ENCODE data around the gene ANKK1.

Gene ANKK1

GRCh38 chr11:113382121-113382520 lies 5.5 kb upstream of the ANKK1 start:
- no peak for DNase-seq

DNA sequence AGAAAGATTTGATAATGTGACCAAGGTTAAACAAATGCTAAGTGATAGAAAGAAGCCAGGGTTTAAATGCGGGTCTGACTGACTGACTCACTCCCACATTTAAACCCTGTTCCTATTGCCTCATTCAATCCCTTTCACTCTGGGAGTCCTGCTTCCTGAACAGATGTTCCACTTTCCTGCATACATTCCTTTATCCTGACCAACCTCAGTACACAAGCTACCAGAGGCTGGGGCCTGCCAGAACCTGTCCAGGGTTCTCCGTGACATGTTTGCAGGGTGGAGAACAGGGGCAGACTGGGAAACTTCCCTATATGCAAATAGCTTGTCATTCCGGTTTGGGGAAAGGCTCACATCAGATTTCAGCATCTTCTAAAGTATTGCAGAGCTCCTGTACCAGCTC lies 3.0 kb upstream of the ANKK1 start:
- no peak for DNase-seq

DNA sequence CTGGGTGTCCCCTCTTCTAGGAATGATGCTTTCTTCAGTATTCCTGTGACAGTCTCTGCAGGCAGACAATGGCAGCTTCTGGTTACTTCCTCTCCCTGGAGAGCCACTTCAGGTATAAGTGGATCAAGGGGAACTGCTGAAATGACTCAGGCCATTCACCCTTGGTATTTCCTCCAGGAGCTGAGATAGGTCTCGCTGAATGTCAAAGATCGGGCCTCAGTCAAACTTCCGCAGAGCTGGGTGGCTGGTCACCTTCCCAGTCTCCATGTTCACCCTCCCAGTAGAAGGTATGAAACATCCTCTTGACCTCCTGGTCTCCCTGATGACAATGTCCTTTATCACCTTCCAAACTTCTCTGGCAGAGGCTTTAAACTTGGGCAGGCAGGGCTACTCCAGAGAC lies 1.8 kb upstream of the ANKK1 start:
- DNase-seq: no peak

GRCh38 chr11:113386866-113387265 lies 713 bp upstream of the ANKK1 start:
- no peak for DNase-seq

DNA sequence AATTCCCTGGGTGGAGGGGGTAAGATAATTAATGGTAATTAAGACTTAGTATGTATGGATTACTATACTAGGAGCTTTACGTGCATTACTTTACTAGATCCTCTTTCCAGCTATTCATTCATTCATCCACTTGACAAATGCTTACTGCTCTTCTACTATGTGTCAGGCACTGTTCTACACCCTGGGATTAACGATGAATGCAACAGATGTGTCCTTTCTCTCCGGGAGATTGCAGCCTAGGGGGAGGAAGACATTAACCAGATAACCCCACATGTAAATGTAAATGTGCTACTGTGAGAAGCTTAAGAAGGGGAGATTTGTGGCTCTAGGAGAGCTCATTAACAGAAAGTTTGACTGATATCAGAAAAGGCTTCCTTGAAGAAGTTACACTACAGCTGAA lies 1.7 kb downstream of the ANKK1 start:
- no peak for DNase-seq

DNA sequence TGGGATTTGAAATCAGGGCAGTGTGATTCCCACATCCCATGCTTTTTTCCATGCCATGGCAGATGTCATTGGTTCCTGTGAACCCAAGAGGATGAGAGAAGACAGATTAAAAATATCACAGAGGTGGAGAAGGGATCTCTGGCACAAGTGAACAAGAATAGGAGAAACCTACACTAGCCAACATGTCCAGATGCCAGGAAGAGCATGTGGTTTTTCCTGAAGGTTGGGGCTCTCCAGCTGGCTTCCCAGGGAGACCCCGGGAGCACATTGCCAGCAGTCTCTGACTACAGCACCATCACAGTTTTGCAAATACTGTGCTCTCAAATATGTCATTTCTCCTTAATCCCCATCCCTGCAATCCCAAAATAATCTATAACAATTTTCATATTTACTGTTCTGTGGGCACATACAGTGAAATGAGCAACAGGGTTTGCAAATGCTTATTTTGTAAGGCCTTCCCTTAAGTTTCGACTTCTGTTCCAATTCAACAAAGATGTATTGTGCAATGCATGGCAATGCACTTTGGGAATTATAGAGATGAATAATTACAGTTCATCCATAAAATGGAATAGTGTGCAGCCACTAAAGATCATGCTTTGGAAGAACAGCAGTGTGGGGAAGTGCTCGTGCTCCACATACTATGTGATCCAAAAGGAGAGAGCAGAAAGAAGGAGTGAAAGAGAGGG lies 4.8 kb downstream of the ANKK1 start:
- DNase-seq: no peak

DNA sequence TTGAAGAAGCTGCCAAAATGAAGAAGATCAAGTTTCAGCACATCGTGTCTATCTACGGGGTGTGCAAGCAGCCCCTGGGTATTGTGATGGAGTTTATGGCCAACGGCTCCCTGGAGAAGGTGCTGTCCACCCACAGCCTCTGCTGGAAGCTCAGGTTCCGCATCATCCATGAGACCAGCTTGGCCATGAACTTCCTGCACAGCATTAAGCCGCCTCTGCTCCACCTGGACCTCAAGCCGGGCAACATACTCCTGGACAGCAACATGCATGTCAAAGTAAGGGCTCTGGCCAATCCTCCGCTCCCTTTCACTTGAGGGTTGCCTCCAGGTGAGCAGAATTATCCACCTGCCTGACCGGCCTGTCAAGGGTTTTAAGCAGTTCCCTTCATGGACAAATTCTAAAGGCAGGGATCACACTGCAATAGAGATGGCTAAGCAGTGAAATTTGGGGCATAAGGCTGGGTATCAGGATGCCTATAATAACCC lies 6.0 kb downstream of the ANKK1 start:
- DNase-seq: no peak

DNA sequence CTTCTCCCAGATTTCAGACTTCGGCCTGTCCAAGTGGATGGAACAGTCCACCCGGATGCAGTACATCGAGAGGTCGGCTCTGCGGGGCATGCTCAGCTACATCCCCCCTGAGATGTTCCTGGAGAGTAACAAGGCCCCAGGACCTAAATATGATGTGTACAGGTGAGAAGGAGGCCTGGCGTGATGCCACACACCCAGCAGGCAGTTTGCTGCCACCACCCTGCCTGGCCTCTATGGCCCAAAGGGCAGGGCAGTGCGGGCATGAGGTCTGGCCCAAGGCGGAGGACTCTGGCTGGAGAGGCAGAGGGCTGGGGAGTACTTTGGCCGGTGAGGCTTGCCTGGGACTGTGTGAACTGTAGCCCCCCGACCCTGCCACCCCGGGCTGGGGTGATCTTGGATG lies 7.3 kb downstream of the ANKK1 start:
- no peak for DNase-seq

DNA sequence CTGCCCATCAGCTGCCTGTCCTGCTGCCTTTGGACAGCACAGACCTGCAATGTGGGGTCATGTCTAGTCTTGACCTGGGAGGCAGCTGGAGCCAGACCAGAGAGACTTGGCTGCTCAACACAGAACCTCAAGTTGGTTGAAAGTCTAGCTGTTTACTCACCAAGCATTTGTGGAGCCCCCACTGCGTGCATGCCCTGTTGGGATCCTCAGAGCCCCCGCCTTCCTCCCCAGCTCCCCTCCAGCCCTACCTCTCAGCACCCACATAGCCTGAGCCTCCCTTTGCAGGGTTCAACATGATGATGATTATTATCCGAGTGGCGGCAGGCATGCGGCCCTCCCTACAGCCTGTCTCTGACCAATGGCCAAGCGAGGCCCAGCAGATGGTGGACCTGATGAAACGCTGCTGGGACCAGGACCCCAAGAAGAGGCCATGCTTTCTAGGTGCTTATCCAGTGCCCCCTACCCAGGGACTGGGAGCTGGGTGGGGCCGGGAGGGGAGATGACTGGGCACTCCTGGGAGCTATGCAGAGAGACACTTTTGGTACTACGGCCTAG lies 8.3 kb downstream of the ANKK1 start:
- no peak for DNase-seq

GRCh38 chr11:113396690-113397089 lies 9.1 kb downstream of the ANKK1 start:
- DNase-seq: no peak

GRCh38 chr11:113397212-113397611 lies 9.6 kb downstream of the ANKK1 start:
- no peak for DNase-seq

DNA sequence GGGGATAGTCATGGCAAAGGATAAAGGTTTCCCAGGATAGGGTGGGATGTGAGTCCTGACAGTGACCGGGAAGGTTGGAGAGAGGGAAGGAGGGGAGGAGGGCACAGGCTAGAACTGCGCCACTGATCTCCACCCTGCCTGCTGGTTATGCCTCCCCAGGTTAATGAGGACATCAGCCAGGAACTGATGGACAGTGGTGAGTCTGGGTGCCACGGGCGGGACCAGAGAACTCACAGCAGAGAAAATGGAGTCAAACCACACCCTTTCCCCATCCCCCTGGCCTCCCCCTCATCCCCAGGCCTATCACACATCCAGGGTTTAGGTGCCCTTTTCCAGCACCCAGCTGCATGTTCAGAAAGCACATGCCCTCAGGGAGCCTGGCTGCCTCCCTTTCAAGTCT lies 10.2 kb downstream of the ANKK1 start:
- no peak for DNase-seq

DNA sequence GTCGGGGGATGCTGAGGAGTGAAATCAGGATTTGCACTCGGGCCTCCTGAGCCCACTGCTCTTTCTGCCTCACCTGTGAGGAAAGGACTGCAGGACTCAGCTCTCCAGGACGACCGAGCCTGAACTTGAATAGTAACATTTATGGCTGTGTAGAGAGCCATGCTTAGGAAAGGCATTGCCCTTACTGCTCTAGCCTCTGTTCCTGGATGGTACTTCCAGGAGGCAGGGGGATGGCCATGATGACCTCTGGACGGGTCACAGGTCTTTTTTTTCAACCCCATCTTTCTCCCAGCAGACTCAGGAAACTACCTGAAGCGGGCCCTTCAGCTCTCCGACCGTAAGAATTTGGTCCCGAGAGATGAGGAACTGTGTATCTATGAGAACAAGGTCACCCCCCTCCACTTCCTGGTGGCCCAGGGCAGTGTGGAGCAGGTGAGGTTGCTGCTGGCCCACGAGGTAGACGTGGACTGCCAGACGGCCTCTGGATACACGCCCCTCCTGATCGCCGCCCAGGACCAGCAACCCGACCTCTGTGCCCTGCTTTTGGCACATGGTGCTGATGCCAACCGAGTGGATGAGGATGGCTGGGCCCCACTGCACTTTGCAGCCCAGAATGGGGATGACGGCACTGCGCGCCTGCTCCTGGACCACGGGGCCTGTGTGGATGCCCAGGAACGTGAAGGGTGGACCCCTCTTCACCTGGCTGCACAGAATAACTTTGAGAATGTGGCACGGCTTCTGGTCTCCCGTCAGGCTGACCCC lies 11.3 kb downstream of the ANKK1 start:
- DNase-seq: no peak

- no peak for DNase-seq
These were observed 13.2 kb downstream of the ANKK1 start for GRCh38 chr11:113400631-113401230.

- DNase-seq: no peak
These were observed 14.1 kb downstream of the ANKK1 start for GRCh38 chr11:113401718-113402117.

DNA sequence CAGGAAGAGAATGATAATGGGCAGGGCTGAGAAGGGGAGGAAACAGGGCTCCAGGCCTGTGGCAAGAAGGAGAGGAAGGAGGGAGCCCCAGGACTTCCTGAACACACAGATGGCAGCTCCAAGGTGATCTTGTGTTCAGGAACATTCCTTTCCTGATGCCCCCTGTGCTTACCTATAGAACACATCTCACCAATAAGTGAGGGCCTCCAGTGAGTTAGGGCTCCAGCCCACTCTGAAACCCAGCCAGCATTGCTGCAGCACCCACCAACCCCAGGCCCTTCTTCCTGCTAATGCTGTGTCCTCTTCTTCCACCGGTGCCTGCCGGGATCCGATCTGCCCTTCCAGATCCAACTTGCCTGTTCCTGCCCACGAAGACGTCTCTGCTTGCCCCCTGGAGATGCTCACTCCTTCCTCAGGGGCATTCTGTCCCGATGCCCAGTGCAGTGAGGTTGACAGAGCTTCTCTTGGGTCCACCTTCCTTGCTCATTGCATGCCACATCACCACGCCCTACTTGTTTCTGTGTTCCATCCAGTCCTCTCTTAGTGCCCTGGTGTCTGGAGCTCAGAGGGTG lies 17.4 kb downstream of the ANKK1 start:
- no peak for DNase-seq

DNA sequence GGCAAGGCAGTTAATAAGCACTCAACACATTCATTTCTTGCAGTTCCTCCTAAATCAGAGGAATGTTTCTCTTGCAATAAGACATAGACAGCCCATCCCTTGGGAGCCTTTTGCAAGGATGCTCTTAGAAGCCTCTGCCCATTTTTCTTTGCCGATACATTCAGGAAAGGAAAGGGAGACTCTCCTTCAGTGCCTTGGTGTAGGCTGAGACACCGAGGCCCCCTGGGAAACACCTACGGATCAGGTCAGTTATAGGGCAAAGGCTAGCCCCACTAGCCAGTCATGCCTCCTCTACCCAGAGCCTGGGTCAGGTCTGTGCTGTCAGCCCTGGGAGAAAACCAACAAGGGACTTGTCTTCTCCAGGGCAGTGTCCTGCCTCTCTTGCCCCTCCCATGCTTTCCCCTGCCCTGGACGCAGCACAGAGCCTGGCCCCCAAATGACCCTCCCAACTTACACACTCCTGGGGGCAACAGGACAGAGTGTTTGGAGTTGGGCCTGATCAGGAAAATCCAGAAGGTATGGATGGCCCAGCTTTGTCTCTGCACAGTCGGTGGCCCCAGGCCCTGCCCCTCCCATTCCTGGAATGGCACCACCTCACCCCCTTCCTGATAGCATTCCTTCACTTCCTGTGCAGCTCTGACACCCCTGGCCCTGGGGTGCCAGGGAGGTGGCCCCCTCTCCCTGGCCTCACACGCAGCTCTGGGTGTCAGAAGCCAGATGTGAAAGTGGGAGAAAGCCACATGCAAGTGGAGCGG lies 18.3 kb downstream of the ANKK1 start:
- no peak for DNase-seq

DNA sequence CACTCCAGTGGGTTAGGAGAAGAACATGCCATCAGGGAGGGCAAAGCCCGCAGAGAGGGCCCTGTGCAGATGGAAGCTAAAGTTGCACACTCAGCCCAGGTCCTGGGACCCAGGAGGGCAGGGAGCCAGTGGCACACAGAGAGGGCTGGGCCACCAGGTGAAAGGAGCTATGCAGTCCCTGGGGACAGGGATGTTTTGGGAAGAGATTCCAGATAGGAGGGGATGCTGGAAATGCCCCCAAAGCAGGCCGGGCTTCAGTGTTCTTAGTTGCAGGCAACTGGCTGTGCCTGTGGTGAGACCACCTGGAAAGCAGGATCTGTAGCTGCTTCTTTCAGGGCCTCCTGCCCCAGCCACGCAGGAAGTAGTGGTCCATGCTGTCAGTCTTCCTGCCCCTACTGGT lies 19.6 kb downstream of the ANKK1 start:
- no peak for DNase-seq

DNA sequence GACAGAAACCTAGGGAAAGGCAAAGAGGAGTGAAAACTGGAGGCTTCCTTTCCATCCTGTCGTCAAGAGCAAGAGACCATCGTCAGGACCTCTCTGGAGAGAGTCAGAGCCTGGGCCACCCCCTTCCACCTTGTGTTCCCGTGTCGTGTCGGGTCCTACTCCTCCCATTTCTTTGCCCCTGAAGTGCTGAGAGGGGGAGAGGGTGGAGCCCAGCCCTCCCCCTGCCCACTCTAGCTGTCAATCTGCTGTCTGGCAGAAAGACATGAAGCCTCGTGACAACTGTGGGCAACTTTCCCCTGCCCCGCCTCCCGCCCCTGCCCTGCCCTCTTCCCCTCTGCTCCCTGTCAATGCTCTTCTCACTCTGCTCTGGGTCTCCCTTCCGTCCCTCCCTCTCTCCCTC lies 20.6 kb downstream of the ANKK1 start:
- no peak for DNase-seq

DNA sequence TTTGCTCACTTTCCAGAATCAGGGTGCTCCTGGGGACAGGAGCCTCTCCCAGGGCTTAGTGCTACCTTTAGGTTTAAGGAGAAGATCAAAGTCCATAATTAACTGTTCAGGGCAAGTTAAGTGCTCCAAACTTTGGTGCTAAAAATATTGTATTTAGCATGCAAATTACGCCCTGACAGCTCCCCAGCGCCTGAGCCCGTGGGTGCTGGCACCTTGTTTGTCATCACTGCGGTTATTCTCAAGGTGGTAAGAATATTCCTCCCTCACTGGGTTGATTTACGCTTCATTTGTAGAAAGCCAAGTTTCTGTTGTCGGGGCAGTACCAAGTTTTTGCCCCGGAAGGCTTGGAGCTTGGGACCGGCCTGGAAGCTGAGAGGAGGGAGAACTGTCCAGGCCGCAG lies 21.3 kb downstream of the ANKK1 start:
- no peak for DNase-seq

DNA sequence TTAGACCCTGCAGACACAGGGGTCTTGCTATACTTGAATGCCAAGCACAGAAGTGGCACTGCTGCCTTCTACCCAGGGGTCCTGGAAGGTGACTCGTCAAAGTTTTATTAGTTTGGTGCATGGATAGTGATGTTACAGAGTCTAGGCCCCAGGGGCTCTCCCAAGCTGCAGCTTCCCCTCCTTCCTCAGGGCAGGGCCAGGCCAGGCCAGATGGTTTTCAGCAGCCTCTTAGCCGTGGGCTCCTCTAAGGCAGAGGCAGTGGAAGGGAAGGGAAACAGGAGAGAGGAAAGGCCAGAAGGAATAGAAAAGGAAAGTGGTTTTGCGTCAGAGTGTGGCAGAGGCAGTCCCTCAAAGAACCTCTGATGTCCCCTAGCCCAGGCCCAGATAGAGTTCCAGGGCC lies 21.9 kb downstream of the ANKK1 start:
- no peak for DNase-seq

DNA sequence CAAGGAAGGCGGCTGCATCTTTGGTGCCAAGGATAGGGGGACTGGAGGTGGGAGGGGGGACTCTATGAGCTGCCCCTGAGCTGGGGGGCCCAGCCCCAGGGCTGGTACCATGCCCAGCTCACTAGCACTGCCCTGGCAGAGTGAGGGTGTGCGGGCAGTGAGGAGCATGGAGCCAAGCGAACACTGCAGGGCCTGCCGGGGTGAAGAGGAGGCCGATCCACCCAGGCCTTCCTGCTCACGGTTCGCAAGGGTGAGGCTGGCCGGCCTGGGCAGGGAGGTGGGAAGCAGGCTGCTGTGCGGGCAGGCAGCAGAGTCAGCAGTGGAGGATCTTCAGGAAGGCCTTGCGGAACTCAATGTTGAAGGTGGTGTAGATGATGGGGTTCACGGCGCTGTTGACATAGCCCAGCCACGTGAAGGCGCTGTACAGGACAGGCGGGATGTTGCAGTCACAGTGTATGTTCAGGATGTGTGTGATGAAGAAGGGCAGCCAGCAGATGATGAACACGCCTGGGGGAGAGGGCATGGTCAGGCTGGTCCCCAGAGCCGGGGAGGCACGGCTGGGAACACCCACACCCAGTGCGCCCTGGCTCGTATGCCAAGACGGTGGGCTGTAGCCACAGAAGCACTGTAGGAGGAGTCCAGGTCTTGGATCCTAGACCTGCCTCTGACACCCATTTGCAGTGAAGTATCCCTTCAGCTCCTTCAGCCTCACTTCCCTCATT lies 23.0 kb downstream of the ANKK1 start:
- DNase-seq: no peak
